Mesenchymal stem cell (in vitro differentiated cells and primary cell): ENCODE results near the gene SLC35B2.

Source experiments
- DNase-seq: peaks from one replicate; pipeline ENCODE4 v3.0.0-alpha.2; 2013
- H2AFZ ChIP-seq: one replicate; pipeline ENCODE4 v1.6.1; 2013; ENCODE audit warnings: low read depth, mild to moderate bottlenecking, control low read depth, inconsistent platforms, low read length, moderate library complexity
- H2AK5ac ChIP-seq: 2 replicates; pipeline ENCODE4 v1.6.1; 2013; ENCODE audit warnings: low read length, moderate library complexity, mild to moderate bottlenecking, inconsistent platforms; ENCODE audit not compliant: severe bottlenecking
- H2BK120ac ChIP-seq: one replicate; pipeline ENCODE4 v1.6.1; 2013; ENCODE audit warnings: low read depth, mild to moderate bottlenecking, inconsistent platforms, low read length, moderate library complexity
- H2BK12ac ChIP-seq, 2 experiments: one replicate each; pipeline ENCODE4 v1.6.1; 2013; ENCODE audit warnings: inconsistent platforms in 2 of 2, low read length in 2 of 2, mild to moderate bottlenecking in 2 of 2, moderate library complexity in 2 of 2, control low read depth in 1 of 2
- H2BK15ac ChIP-seq: one replicate; pipeline ENCODE4 v1.6.1; 2013; ENCODE audit warnings: mild to moderate bottlenecking, low read depth, inconsistent platforms; ENCODE audit not compliant: poor library complexity, severe bottlenecking
- H2BK5ac ChIP-seq: 2 replicates; pipeline ENCODE4 v1.6.1; 2013; ENCODE audit warnings: low read depth, mild to moderate bottlenecking, low read length, control low read depth, inconsistent platforms; ENCODE audit not compliant: poor library complexity, severe bottlenecking
- H3K14ac ChIP-seq, 2 experiments: one replicate each; pipeline ENCODE4 v1.6.1; 2013; ENCODE audit warnings: inconsistent platforms in 2 of 2, low read length in 2 of 2, control low read depth in 1 of 2, mild to moderate bottlenecking in 1 of 2, moderate library complexity in 1 of 2
- H3K18ac ChIP-seq, 2 experiments: one replicate each; pipeline ENCODE4 v1.6.1; 2013; ENCODE audit warnings: inconsistent platforms in 2 of 2, low read length in 2 of 2, control low read depth in 1 of 2, low read depth in 1 of 2, mild to moderate bottlenecking in 1 of 2
- H3K23ac ChIP-seq, 2 experiments: one replicate each; pipeline ENCODE4 v1.6.1; 2013; ENCODE audit warnings: inconsistent platforms in 2 of 2, low read length in 2 of 2, mild to moderate bottlenecking in 2 of 2, moderate library complexity in 2 of 2, control low read depth in 1 of 2
- H3K27ac ChIP-seq: 2 replicates; pipeline ENCODE4 v1.5.1; 2013; ENCODE audit warnings: mild to moderate bottlenecking, moderate library complexity, low read length, control low read depth, inconsistent platforms; ENCODE audit not compliant: poor library complexity, severe bottlenecking
- H3K27me3 ChIP-seq, 2 experiments: 2 replicates each; pipeline versions ENCODE4 v1.6.1 to v1.7.0; 2013; ENCODE audit warnings: low read length in 2 of 2, mild to moderate bottlenecking in 2 of 2, moderate library complexity in 2 of 2, control low read depth in 1 of 2, inconsistent platforms in 1 of 2; ENCODE audit not compliant: control insufficient read depth in 1 of 2, insufficient read depth in 1 of 2
- H3K36me3 ChIP-seq, 2 experiments: 2 replicates each; pipeline versions ENCODE4 v1.6.1 to v1.7.0; 2013; ENCODE audit warnings: low read length in 2 of 2, control low read depth in 1 of 2, inconsistent platforms in 1 of 2, low read depth in 1 of 2, mild to moderate bottlenecking in 1 of 2; ENCODE audit not compliant: insufficient read depth in 2 of 2, control insufficient read depth in 1 of 2
- H3K4ac ChIP-seq, 2 experiments: one replicate each; pipeline ENCODE4 v1.6.1; 2013; ENCODE audit warnings: inconsistent platforms in 2 of 2, low read length in 2 of 2, mild to moderate bottlenecking in 2 of 2, moderate library complexity in 2 of 2, control low read depth in 1 of 2, low read depth in 1 of 2
- H3K4me1 ChIP-seq: 2 replicates; pipeline ENCODE4 v1.6.1; 2013; ENCODE audit warnings: low read depth, low read length, control low read depth; ENCODE audit not compliant: control insufficient read depth, insufficient read depth
- H3K4me2 ChIP-seq: 2 replicates; pipeline ENCODE4 v1.6.1; 2013; ENCODE audit warnings: low read length, mild to moderate bottlenecking, inconsistent platforms; ENCODE audit not compliant: poor library complexity, severe bottlenecking
- H3K4me3 ChIP-seq, 2 experiments: 2 replicates each; pipeline versions ENCODE4 v1.5.1 to v1.7.0; 2013; ENCODE audit warnings: low read length in 2 of 2, mild to moderate bottlenecking in 2 of 2, control low read depth in 1 of 2, low read depth in 1 of 2; ENCODE audit not compliant: insufficient read depth in 1 of 2
- H3K79me1 ChIP-seq: replicated peaks from 2 replicates; pipeline ENCODE4 v1.6.1; 2013; ENCODE audit warnings: mild to moderate bottlenecking, control low read depth, low read length, inconsistent platforms; ENCODE audit not compliant: poor library complexity, severe bottlenecking
- H3K9ac ChIP-seq: 2 replicates; pipeline ENCODE4 v1.7.0; 2013; ENCODE audit warnings: mild to moderate bottlenecking, low read length, moderate library complexity
- H3K9me3 ChIP-seq: 2 replicates; pipeline ENCODE4 v1.7.0; 2013; ENCODE audit warnings: mild to moderate bottlenecking, low read length; ENCODE audit not compliant: control insufficient read depth
- H4K8ac ChIP-seq: one replicate; pipeline ENCODE4 v1.6.1; 2013; ENCODE audit warnings: inconsistent platforms, mild to moderate bottlenecking, low read length, moderate library complexity
- H4K91ac ChIP-seq: one replicate; pipeline ENCODE4 v1.6.1; 2013; ENCODE audit warnings: mild to moderate bottlenecking, low read length, inconsistent platforms
- WGBS: methylation state at CpG from one replicate; pipeline ENCODE4 v1.1.7; 2013; ENCODE audit warnings: mixed read lengths; 5-methylcytosine and 5-hydroxymethylcytosine counted together

The SLC35B2 gene

DNA sequence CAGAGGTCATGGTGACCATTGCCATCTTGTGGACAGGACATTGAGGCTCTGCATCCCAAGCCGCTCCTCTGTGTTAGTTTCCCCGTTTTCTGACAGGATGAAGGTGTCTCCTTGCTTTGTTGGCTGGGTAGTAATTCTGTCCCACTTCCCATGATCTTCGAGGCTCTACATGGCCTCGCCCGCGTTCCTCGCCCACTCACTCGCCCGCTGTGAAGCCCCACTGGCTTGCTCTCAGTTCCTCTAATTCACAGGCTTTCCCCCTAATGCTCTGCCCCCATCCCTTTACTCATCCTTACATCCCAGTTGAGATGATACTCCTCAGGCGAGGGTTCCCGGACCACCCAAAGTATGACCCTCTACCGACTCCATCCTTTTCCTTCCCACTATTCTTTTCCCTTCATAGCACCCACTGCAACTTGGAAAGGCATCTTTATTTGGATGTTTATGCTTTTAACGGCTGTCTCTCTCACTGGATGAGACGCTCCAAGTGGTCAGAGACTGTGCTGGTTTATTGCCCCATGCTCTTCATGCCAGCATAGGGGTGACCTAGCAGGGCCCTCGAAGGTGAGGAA is 511 bp upstream of the SLC35B2 start:
- Histone ChIP-seq H3K9me3 (no peaks in the 10 kb centered on the region), H4K8ac (peak overlapping the region; percentile 86), H3K4me1 (peaks cover 32% of the 10 kb centered on the region), H3K27ac (peak overlapping the region; percentile 38), H3K23ac (peak overlapping the region in 1 of 2 experiments; percentile 78), H2BK120ac (peak overlapping the region; percentile 2), H3K18ac (peak overlapping the region; percentile 34 to 64), H2BK5ac (no peak overlapping the region), H3K27me3 (no peaks in the 10 kb centered on the region), H3K36me3 (peaks cover 59% of the 10 kb centered on the region in 2 experiments), H3K4me2 (peak overlapping the region; percentile 40), H3K79me1 (peaks cover 23% of the 10 kb centered on the region), H2BK15ac (peak overlapping the region; percentile 93), H3K4me3 (peak overlapping the region; percentile 81 to 90), H4K91ac (peak overlapping the region; percentile 64), H3K4ac (peak overlapping the region; percentile 0 to 3), H3K9ac (peak overlapping the region; percentile 79), H2AFZ (peak overlapping the region; percentile 30), H2AK5ac (no peak overlapping the region), H2BK12ac (peak overlapping the region in 1 of 2 experiments; percentile 2), H3K14ac (peak overlapping the region in 1 of 2 experiments; percentile 0)
- DNase-seq = no peak
- WGBS = 46% methylated on average over 15 of the region's 15 CpGs

DNA sequence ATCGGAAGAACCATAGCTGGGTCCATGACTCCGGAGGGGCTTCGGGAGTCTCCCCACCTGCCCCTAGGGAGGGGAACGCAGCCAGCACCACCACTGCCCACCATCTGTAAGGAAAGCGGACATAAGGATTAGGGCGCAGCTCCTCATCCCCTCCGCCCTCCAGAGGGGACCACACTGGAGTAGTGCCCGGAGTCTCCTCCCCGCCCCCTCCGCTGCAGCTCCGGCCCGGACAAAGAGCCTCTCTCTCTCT is 628 bp downstream of the SLC35B2 start:
- no peak for DNase-seq
- Histone ChIP-seq H3K9ac (peak overlapping the region; percentile 95), H3K4me1 (peaks cover 22% of the 10 kb centered on the region), H3K23ac (no peak overlapping the region), H2BK5ac (no peak overlapping the region), H3K4ac (peak overlapping the region; percentile 7 to 45), H3K14ac (peak overlapping the region in 1 of 2 experiments; percentile 71), H3K27me3 (no peaks in the 10 kb centered on the region), H2BK15ac (no peak overlapping the region), H3K36me3 (peaks cover 58 to 70% of the 10 kb centered on the region in 2 experiments), H4K91ac (peak overlapping the region; percentile 79), H3K9me3 (no peaks in the 10 kb centered on the region), H2AK5ac (no peak overlapping the region), H3K18ac (peak overlapping the region; percentile 94 to 95), H2BK12ac (no peak overlapping the region), H2AFZ (no peak overlapping the region), H3K27ac (peak overlapping the region; percentile 80), H3K4me3 (peak overlapping the region; percentile 81 to 90), H2BK120ac (no peak overlapping the region), H4K8ac (no peak overlapping the region), H3K4me2 (peak overlapping the region; percentile 56), H3K79me1 (peaks cover 17% of the 10 kb centered on the region)
- WGBS = 6% methylated on average over 12 of the region's 12 CpGs

DNA sequence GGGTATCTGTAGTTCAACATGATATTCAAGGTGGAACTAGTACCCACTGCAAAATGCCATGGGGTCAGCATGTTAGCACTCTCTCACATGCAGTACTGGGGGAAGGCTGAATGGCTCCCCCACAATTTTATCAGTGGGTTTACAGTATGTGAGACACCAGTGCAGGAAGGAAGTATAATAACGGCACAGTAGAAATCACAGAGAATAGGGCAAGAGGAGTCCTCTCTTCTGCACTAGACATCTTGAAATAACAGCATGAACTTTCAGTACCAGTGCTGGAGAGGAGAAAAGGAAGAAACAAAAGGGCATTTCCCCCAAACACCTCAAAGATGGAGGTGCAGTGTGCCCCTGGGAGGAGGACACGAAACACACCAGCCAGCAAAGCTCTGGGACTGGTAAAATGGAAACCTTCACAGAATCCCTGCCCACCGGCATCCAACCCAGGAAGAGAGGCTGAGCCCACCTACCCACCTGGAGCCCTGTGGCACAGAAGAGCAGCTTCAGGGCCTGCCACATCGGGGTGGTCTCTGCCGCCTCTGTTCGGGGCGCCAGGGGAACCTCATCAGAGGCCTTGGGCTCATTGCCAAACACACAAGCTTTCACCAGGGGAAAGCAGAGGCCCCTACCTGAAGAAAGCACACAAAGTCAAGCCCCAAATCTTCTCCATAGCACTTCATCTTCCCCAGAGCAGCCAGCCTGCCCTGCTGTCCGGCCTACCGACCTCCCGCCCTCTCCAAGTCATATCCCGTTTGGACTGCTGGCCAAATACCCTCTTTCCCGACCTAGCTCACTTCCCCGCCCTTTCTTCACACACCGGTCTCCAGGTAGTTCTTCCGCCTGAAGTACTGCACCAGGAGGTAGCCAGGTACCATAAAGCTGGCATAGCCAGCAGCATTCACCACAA is 1.2 kb downstream of the SLC35B2 start:
- Histone ChIP-seq H2BK15ac (no peak overlapping the region), H3K23ac (no peak overlapping the region), H2AK5ac (no peak overlapping the region), H3K14ac (peak overlapping the region in 1 of 2 experiments; percentile 19), H3K27ac (peak overlapping the region; percentile 80), H3K18ac (peak overlapping the region in 1 of 2 experiments; percentile 94), H3K36me3 (peaks cover 56 to 71% of the 10 kb centered on the region in 2 experiments), H3K4ac (peak overlapping the region in 1 of 2 experiments; percentile 45), H3K79me1 (peaks cover 13% of the 10 kb centered on the region), H3K27me3 (no peaks in the 10 kb centered on the region), H3K9ac (peak overlapping the region; percentile 95), H3K4me1 (peaks cover 19% of the 10 kb centered on the region), H3K4me3 (peak overlapping the region; percentile 81 to 90), H3K4me2 (peak overlapping the region; percentile 56), H2BK120ac (no peak overlapping the region), H4K91ac (no peak overlapping the region), H2BK12ac (peak overlapping the region in 1 of 2 experiments; percentile 21), H4K8ac (no peak overlapping the region), H2AFZ (no peak overlapping the region), H2BK5ac (no peak overlapping the region), H3K9me3 (no peaks in the 10 kb centered on the region)
- 30% methylated on average over 14 of the region's 15 CpGs for WGBS
- no peak for DNase-seq

DNA sequence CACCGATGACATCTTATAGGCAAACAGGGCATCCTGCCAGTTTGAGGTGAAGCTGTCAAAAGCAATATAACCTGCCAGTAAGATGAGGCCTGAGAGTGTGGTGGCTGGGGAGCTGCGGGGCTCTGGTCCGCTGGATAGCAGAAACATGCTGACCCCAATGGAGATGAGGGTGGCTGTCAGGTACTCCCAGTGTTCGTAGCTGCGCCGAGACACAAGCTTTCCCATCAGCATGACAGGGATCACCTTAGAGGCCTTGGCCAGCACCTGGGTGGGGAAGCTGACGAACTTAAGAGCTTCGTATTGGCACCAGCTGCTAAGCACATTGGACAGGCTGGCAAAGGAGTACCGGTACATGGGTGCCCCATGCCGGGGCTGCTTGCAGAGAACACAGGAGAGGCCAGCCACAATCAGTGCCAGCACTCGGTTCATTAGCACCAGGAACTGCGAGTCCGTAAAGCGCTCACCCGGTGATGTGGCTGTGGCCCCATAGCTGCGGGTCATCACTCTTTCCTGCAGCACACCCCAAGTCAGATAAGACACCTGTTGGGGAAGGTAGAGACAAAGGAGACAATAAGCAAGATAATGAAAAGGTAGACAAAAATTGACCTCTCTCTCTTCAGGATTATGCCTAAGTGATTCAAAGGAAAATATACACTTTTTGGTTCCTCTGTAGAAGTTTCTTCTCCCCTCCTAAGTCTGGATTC is 2.1 kb downstream of the SLC35B2 start:
- H2AFZ ChIP-seq = no peak overlapping the region
- peak overlapping the region; percentile 19 for H3K27ac ChIP-seq
- 80% methylated on average over 15 of the region's 16 CpGs for WGBS
- no peaks in the 10 kb centered on the region for H3K27me3 ChIP-seq
- H3K4me1 ChIP-seq = peaks cover 19% of the 10 kb centered on the region
- H3K23ac ChIP-seq = no peak overlapping the region
- no peak overlapping the region for H2BK5ac ChIP-seq
- H4K8ac ChIP-seq = no peak overlapping the region
- H2BK15ac ChIP-seq = no peak overlapping the region
- H3K14ac ChIP-seq = no peak overlapping the region
- H2BK12ac ChIP-seq = no peak overlapping the region
- H3K4me3 ChIP-seq = peak overlapping the region in 1 of 2 experiments; percentile 81
- H3K9ac ChIP-seq = peak overlapping the region; percentile 95
- no peak overlapping the region for H2AK5ac ChIP-seq
- DNase-seq = no peak
- H3K4ac ChIP-seq = no peak overlapping the region
- H3K36me3 ChIP-seq = peaks cover 59 to 76% of the 10 kb centered on the region in 2 experiments
- H3K9me3 ChIP-seq = no peaks in the 10 kb centered on the region
- peak overlapping the region; percentile 49 for H4K91ac ChIP-seq
- H3K18ac ChIP-seq = no peak overlapping the region
- peaks cover 8% of the 10 kb centered on the region for H3K79me1 ChIP-seq
- no peak overlapping the region for H2BK120ac ChIP-seq
- H3K4me2 ChIP-seq = no peak overlapping the region
